CD4-positive, alpha-beta T cell treated with Interleukin-2 at 100 ng/mL for 4 hours (primary cell): ENCODE data around the gene KCNQ1.

ENCODE experiments used
- DNase-seq: peaks from one replicate; pipeline ENCODE4 v3.0.0-alpha.2; 2020; ENCODE audit warnings: low spot score

Gene KCNQ1

GRCh38 chr11:2553198-2553597 is 108.4 kb downstream of the KCNQ1 start:
- no peak for DNase-seq

- DNase-seq = no peak
Observed at GRCh38 chr11:2553886-2554285, 109.1 kb downstream of the KCNQ1 start.

- DNase-seq = no peak
Observed at GRCh38 chr11:2554338-2555207, 109.8 kb downstream of the KCNQ1 start.

GRCh38 chr11:2555336-2555735 is 110.5 kb downstream of the KCNQ1 start:
- DNase-seq = no peak

GRCh38 chr11:2555891-2556290 is 111.1 kb downstream of the KCNQ1 start:
- DNase-seq = no peak

GRCh38 chr11:2557381-2557780 is 112.6 kb downstream of the KCNQ1 start:
- DNase-seq = no peak

- no peak for DNase-seq
Observed at GRCh38 chr11:2558397-2558796, 113.6 kb downstream of the KCNQ1 start.

- DNase-seq = no peak
Observed at GRCh38 chr11:2558861-2559526, 114.2 kb downstream of the KCNQ1 start.

GRCh38 chr11:2559527-2560311 is 114.9 kb downstream of the KCNQ1 start:
- DNase-seq = no peak

- DNase-seq = no peak
Observed at GRCh38 chr11:2561696-2562581, 117.1 kb downstream of the KCNQ1 start.

GRCh38 chr11:2562890-2563212 is 118.0 kb downstream of the KCNQ1 start:
- no peak for DNase-seq

- DNase-seq = no peak
Observed at GRCh38 chr11:2563213-2564007, 118.6 kb downstream of the KCNQ1 start.

GRCh38 chr11:2564008-2564530 is 119.3 kb downstream of the KCNQ1 start:
- no peak for DNase-seq

GRCh38 chr11:2564588-2565425 is 120.0 kb downstream of the KCNQ1 start:
- no peak for DNase-seq

- no peak for DNase-seq
Observed at GRCh38 chr11:2565447-2566222, 120.8 kb downstream of the KCNQ1 start.

GRCh38 chr11:2566223-2567025 is 121.6 kb downstream of the KCNQ1 start:
- DNase-seq = no peak

GRCh38 chr11:2567026-2567671 is 122.3 kb downstream of the KCNQ1 start:
- no peak for DNase-seq

- no peak for DNase-seq
Observed at GRCh38 chr11:2569321-2569721, 124.5 kb downstream of the KCNQ1 start.
